Activated CD4-positive, alpha-beta T cell treated with anti-CD3 and anti-CD28 coated beads for 36 hours (primary cell): ENCODE results near the gene COPS8. TPM values are rescaled to one million over a fixed set of nuclear protein-coding genes. Genes with fewer than 3 reads are reported as not detected.

ENCODE experiments used
- ATAC-seq: fragments of 200-7000 bp; cut with Tn5 transposase; one replicate; pipeline ENCODE4 v1.10.0; 2021; ENCODE audit warnings: mild to moderate bottlenecking, moderate library complexity
- CTCF ChIA-PET: fragments of 350-600 bp; sonication (Branson Sonifier 250); formaldehyde crosslinking; loops from one replicate; lab custom pipeline; 2021; ENCODE audit warnings: antibody characterized with exemption; lab: Charles Lee
- POLR2A ChIA-PET: fragments of 350-600 bp; sonication (Branson Sonifier 250); formaldehyde crosslinking; loops from one replicate; lab custom pipeline; 2021; ENCODE audit warnings: antibody characterized with exemption, inconsistent platforms; lab: Charles Lee
- DNase-seq: peaks from one replicate; pipeline ENCODE4 v3.0.0-alpha.2; 2020
- H3K27ac Mint-ChIP-seq: one replicate; pipeline ENCODE4 v1.8.0; 2021; ENCODE audit warnings: mixed read lengths
- H3K27me3 Mint-ChIP-seq: one replicate; pipeline ENCODE4 v1.8.0; 2021; ENCODE audit warnings: mixed read lengths
- H3K36me3 Mint-ChIP-seq: one replicate; pipeline ENCODE4 v1.8.0; 2021; ENCODE audit warnings: low read depth, mixed read lengths
- H3K4me1 Mint-ChIP-seq: one replicate; pipeline ENCODE4 v1.8.0; 2021; ENCODE audit warnings: mixed read lengths
- H3K4me3 Mint-ChIP-seq: one replicate; pipeline ENCODE4 v1.8.0; 2021; ENCODE audit warnings: mild to moderate bottlenecking, moderate library complexity, mixed read lengths
- H3K9me3 Mint-ChIP-seq: one replicate; pipeline ENCODE4 v1.8.0; 2021; ENCODE audit warnings: low read depth, mixed read lengths
- intact Hi-C, 2 experiments: fragments of 100-400 bp; cut with DNase I in 1 of 2; cut with micrococcal nuclease in 1 of 2; formaldehyde crosslinking; loops; one replicate each; pipeline versions ENCODE4 v1.14.2 to v1.15.1; 2022 to 2024; cut with DNase I, micrococcal nuclease
- total RNA-seq, 2 experiments: library from RNA; stranded (reverse); gene quantifications; one replicate each; pipeline ENCODE4 v1.2.3, GENCODE V29; 2021

COPS8 gene
- total RNA-seq, 2 experiments from 2014 or later = 65.8 to 74.5 TPM

DNA sequence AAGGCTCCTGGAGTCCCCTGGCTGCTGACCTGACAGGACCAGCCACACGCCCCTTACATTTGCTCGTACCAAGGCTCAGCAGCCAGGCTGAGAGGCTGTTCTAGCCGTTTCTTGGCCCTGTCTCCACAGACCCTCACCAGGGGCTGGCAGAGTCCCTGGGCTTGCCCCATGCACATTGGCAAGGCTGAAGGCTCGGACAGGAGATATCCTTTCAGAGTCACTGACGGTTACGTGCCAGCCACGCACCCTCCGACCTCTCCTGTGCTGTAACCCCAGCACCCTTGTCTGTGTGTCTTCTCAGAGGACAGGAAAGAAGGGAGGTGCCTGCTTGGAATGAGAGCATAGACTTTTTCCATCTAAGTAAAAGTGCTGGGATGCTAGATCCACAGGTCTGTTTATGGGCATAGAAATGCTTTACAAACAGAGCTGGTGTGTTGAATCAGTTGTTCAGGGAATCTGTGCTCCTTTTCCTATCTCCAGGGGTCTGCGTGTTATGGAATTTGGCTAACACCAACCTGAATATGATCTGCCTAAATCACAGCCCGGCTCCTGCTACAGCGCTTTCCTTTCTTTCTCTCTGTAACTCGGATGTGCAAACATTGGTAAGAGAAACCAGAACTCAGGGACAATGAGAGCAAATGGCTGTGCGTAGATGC lies 41.0 kb downstream of the COPS8 start:
- H3K4me3 Mint-ChIP-seq = no peak overlapping the region
- ATAC-seq (no peak), DNase-seq (no peak)
- CTCF ChIA-PET = no interaction called here
- no peaks in the 10 kb centered on the region for H3K27me3 Mint-ChIP-seq
- H3K36me3 Mint-ChIP-seq = no peaks in the 10 kb centered on the region
- H3K4me1 Mint-ChIP-seq = peaks cover 3% of the 10 kb centered on the region
- no peaks in the 10 kb centered on the region for H3K9me3 Mint-ChIP-seq
- POLR2A ChIA-PET = no interaction called here
- intact Hi-C loops = no loop called here
- H3K27ac Mint-ChIP-seq = no peak overlapping the region

DNA sequence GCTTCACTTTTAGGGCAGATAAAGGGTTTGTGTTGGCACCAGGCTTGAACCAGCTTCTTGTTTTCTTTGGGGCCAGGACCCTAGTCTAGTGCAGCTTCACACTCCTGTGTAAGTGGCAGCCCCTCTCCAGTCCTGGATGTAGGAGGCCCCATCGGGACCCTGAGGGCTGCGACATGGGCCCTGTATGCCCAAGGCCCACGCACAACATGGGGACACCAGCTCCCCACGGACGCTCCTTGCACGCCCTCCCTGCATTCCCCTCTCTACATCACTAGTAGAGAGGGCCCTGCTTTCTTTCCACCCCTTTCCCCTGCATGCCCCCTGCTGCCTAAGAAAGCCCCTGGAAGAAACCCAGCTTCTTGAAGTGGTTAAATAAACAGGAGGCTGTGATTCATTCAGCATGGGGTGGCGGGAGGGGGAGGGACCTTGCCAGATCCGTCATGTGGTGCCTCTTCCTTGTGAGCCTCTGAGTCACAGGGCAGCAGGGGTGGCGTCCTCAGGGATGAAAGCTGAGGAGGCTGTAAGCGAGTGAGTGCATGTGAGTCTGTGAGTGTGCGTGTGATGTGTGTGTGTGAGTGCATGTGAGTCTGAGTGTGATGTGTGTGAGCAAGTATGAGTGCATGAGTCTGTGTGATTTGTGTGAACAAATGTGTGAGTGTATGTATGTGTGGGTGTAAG lies 42.5 kb downstream of the COPS8 start:
- intact Hi-C loops = no loop called here

GRCh38 chr2:237128845-237129592 lies 43.3 kb downstream of the COPS8 start:
- Mint-ChIP-seq H3K27ac (no peak overlapping the region), H3K9me3 (no peaks in the 10 kb centered on the region), H3K27me3 (no peaks in the 10 kb centered on the region), H3K4me1 (no peaks in the 10 kb centered on the region), H3K36me3 (no peaks in the 10 kb centered on the region), H3K4me3 (no peak overlapping the region)
- ChIA-PET POLR2A (no interaction called here), CTCF (interaction anchor here (0.6 to 1.0 kb wide), 3 partner anchors 17 to 42 kb away, joined by 3 read pairs; no protein-coding TSS in a partner anchor)
- no peak for ATAC-seq
- intact Hi-C loops = no loop called here
- DNase-seq = no peak

More for the DNA sequence above, 42.5 kb downstream of the COPS8 start:
- CTCF ChIA-PET = interaction anchor here (0.6 to 1.1 kb wide), 5 partner anchors 18 to 443 kb away, joined by 3 read pairs; no protein-coding TSS in a partner anchor
- DNase-seq (peak; percentile 87), ATAC-seq (peak; percentile 98)
- Mint-ChIP-seq H3K4me1 (no peaks in the 10 kb centered on the region), H3K27me3 (no peaks in the 10 kb centered on the region), H3K4me3 (no peak overlapping the region), H3K36me3 (no peaks in the 10 kb centered on the region), H3K9me3 (no peaks in the 10 kb centered on the region), H3K27ac (no peak overlapping the region)
- POLR2A ChIA-PET = interaction anchor here (0.6 kb wide), 1 partner anchor 438 kb away, joined by 3 read pairs; the partner anchor contains the start of gene PRLH

GRCh38 chr2:237129625-237130263 lies 44.1 kb downstream of the COPS8 start:
- POLR2A ChIA-PET = no interaction called here
- ATAC-seq = no peak
- H3K4me1 Mint-ChIP-seq = no peaks in the 10 kb centered on the region

DNA sequence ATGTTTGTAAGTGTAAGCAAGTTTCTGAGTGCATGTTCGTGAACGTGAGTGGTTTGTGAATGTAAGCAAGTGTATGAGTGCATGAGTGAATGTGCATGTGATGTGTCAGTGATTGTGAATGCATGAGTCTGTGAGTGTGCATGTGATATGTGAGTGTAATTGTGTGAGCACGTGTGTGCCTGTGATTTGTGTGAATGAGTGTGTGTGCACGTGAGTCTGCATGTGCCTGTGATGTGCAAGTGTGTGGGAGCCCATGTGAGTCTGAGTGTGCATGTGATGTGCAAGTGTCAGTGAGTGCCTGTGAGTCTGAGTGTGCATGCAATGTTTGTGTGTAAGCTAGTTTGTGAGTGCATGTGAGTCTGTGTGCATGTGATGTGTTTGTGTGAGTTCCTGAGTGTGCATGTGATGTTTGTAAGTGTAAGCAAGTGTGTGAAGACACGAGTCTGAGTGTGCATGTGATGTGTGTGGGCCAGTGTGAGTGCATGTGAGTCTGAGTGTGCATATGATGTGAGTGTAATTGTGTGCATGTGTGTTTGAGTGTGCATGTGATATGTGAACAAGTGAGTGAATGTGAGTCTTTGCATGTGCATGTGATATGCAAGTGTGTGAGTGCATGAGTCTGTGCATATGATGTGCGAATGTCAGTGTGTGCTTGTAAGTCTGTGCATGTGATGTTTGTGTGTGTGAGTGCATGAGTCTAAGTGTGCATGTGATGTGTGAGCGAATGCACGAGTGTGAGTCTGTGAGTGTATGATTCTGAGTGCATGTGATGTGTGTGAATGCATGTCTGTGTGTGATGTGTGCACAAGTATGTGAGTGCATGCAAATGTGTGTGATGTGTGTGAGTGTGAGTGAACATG lies 45.1 kb downstream of the COPS8 start:
- ATAC-seq (no peak), DNase-seq (no peak)
- CTCF ChIA-PET = no interaction called here
- POLR2A ChIA-PET = no interaction called here
- Mint-ChIP-seq H3K36me3 (no peaks in the 10 kb centered on the region), H3K27ac (no peak overlapping the region), H3K4me3 (no peak overlapping the region), H3K9me3 (no peaks in the 10 kb centered on the region), H3K4me1 (no peaks in the 10 kb centered on the region), H3K27me3 (no peaks in the 10 kb centered on the region)
- intact Hi-C loops = no loop called here

More at GRCh38 chr2:237129625-237130263, 44.1 kb downstream of the COPS8 start:
- CTCF ChIA-PET = no interaction called here
- no peak for DNase-seq
- H3K4me3 Mint-ChIP-seq = no peak overlapping the region
- no peaks in the 10 kb centered on the region for H3K27me3 Mint-ChIP-seq
- no peak overlapping the region for H3K27ac Mint-ChIP-seq
- no peaks in the 10 kb centered on the region for H3K9me3 Mint-ChIP-seq
- H3K36me3 Mint-ChIP-seq = no peaks in the 10 kb centered on the region
- intact Hi-C loops = no loop called here

GRCh38 chr2:237131749-237132533 lies 46.3 kb downstream of the COPS8 start:
- H3K27me3 Mint-ChIP-seq = no peaks in the 10 kb centered on the region

GRCh38 chr2:237132799-237133198 lies 47.1 kb downstream of the COPS8 start:
- intact Hi-C loops = no loop called here
- DNase-seq (peak; percentile 28), ATAC-seq (no peak)
- Mint-ChIP-seq H3K9me3 (no peaks in the 10 kb centered on the region), H3K36me3 (no peaks in the 10 kb centered on the region), H3K27me3 (no peaks in the 10 kb centered on the region), H3K4me3 (no peak overlapping the region), H3K4me1 (no peaks in the 10 kb centered on the region), H3K27ac (no peak overlapping the region)
- POLR2A ChIA-PET = no interaction called here
- CTCF ChIA-PET = interaction anchor here (0.7 to 3.6 kb wide), 7 partner anchors 9 to 439 kb away, joined by 3 to 18 read pairs (median 7); no protein-coding TSS in a partner anchor

More at GRCh38 chr2:237131749-237132533, 46.3 kb downstream of the COPS8 start:
- DNase-seq = no peak
- Mint-ChIP-seq H3K4me1 (no peaks in the 10 kb centered on the region), H3K36me3 (no peaks in the 10 kb centered on the region), H3K4me3 (no peak overlapping the region), H3K27ac (no peak overlapping the region), H3K9me3 (no peaks in the 10 kb centered on the region)
- intact Hi-C loops = no loop called here
- CTCF ChIA-PET = interaction anchor here (0.7 to 3.6 kb wide), 4 partner anchors 10 to 45 kb away, joined by 3 to 18 read pairs (median 4); no protein-coding TSS in a partner anchor
- no peak for ATAC-seq
- POLR2A ChIA-PET = no interaction called here

GRCh38 chr2:237134321-237135230 lies 48.9 kb downstream of the COPS8 start:
- Mint-ChIP-seq H3K4me3 (no peak overlapping the region), H3K4me1 (no peaks in the 10 kb centered on the region)

DNA sequence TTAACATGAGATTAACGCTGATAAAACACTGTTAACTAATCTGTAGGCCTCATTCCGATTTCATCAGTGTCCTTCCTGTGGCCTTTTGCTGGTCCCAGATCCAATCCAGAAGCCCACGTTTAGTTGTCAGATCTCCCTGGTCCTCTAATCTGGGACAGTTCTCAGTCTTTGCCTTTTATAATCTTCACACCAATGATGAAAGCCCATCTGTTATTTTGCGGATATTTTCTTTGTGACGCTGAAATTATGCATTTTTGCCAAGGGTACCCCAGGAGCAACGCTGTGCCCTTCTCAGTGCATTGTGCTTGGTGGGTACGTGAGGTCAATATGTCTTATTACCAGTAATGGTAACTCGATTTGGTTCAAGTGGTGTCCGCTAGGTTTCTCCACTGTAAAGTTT lies 51.1 kb downstream of the COPS8 start:
- DNase-seq = no peak
- H3K4me3 Mint-ChIP-seq = no peak overlapping the region

More at GRCh38 chr2:237134321-237135230, 48.9 kb downstream of the COPS8 start:
- CTCF ChIA-PET = interaction anchor here (0.7 to 3.6 kb wide), 8 partner anchors 11 to 438 kb away, joined by 3 to 18 read pairs (median 6); no protein-coding TSS in a partner anchor
- DNase-seq (no peak), ATAC-seq (no peak)
- H3K27ac Mint-ChIP-seq = no peak overlapping the region
- H3K36me3 Mint-ChIP-seq = no peaks in the 10 kb centered on the region
- no peaks in the 10 kb centered on the region for H3K27me3 Mint-ChIP-seq
- no peaks in the 10 kb centered on the region for H3K9me3 Mint-ChIP-seq
- POLR2A ChIA-PET = interaction anchor here (0.6 kb wide), 1 partner anchor 740 kb away, joined by 3 read pairs; no protein-coding TSS in a partner anchor
- intact Hi-C loops = no loop called here

More for the DNA sequence above, 51.1 kb downstream of the COPS8 start:
- no peaks in the 10 kb centered on the region for H3K9me3 Mint-ChIP-seq
- no peaks in the 10 kb centered on the region for H3K27me3 Mint-ChIP-seq
- no peak for ATAC-seq
- H3K36me3 Mint-ChIP-seq = no peaks in the 10 kb centered on the region
- no peak overlapping the region for H3K27ac Mint-ChIP-seq
- H3K4me1 Mint-ChIP-seq = no peaks in the 10 kb centered on the region
- intact Hi-C loops = no loop called here
- ChIA-PET POLR2A (no interaction called here), CTCF (no interaction called here)
